ENCODE results near the gene CIDEC.

DNA sequence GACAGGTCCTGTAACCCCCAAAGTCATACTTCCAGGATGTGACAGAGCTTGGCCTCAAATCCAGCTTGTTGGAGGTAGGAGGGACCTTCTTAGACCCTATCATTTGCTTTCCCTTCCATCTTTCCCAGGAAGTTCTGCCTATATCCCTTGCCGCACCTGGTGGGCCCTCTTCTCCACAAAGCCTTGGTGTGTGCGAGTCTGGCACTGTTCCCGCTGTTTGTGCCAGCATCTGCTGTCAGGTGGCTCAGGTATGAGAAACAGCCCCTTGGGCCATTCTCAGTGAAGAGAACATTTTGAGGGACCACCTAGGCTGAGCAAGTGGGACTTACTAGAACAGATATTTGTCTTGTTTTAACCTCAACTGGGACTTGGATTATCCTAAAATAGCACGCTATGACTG is 23.9 kb upstream of the CIDEC start:
- TF ChIP-seq, protein P1, sequence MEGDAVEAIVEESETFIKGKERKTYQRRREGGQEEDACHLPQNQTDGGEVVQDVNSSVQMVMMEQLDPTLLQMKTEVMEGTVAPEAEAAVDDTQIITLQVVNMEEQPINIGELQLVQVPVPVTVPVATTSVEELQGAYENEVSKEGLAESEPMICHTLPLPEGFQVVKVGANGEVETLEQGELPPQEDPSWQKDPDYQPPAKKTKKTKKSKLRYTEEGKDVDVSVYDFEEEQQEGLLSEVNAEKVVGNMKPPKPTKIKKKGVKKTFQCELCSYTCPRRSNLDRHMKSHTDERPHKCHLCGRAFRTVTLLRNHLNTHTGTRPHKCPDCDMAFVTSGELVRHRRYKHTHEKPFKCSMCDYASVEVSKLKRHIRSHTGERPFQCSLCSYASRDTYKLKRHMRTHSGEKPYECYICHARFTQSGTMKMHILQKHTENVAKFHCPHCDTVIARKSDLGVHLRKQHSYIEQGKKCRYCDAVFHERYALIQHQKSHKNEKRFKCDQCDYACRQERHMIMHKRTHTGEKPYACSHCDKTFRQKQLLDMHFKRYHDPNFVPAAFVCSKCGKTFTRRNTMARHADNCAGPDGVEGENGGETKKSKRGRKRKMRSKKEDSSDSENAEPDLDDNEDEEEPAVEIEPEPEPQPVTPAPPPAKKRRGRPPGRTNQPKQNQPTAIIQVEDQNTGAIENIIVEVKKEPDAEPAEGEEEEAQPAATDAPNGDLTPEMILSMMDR (IDR thresholded peaks at IDR 0.05): no peak
- no peak for TF ChIP-seq POLR2A (IDR thresholded peaks at IDR 0.05)
